ENCODE results near the gene SWAP70.
"Not testable (repeated sequence)": the region's sequence is repeated elsewhere in the genome, so short reads cannot be mapped to it uniquely, and the experiment has no call there.

The SWAP70 gene

DNA sequence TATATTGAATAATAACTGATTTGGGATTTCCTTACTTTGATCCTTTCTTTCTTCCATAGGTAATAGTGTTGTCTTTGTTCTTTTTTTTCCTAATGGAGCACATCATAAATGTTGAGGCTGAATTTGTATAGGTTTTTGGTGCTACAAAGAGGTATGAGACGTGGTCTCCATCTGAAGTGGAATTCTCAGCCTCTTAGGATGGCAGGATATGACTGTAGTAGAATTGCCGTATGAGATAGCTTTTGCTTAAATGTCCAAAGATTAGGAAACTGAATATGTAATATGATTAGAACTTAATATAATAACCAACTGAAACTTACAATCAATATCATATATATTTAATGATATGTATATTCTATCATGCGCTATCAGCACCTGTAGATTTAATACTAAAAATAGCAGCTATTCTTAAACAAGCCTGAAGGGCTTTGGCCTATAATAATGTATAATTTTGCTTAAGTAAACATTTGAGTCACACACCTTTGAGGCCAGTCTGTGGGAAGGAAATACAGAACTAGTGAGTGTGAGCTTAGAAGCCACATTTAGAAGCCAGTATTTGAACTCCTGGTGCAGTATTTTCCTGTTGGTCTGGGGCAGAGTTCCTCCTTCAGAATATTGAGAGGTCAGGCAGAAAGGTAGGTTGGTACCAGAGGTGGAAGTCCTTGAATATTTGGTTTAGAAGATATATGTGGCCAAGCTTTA is 62.6 kb downstream of the SWAP70 start:
- peak; percentile 60 for DNase-seq

DNA sequence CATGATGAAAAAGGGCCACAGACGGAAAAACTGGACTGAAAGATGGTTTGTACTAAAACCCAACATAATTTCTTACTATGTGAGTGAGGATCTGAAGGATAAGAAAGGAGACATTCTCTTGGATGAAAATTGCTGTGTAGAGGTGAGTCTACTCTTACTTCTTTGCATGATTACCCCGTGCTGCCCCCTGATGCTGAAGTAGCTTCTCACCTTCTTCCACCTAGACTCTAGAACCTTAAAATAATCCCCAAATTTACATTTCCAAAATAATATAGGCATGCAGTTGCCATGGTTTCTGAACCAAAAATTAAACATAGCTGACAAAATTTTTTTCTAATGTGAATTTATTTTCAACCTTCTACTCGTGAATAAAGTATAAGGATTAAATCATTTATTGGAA is 64.2 kb downstream of the SWAP70 start:
- no peak for DNase-seq

DNA sequence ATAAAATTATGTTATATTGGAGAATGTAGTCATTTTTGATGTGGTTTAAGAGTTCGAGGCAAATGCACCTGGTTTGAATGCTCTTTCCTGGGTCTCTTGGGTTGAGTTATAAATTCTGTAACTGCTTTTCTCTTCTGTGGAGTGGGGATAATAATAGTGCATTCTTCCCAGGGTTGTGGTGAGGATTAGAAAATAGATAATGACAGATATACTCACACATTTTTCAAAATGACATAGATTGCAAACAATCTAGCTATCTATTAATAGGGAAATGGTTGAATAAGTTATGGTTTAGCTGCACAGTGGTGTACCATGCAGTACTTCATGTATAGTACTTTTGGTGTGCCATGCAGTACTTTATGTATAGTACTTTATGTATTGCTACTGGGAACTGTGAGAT is 67.4 kb downstream of the SWAP70 start:
- no peak for DNase-seq

DNA sequence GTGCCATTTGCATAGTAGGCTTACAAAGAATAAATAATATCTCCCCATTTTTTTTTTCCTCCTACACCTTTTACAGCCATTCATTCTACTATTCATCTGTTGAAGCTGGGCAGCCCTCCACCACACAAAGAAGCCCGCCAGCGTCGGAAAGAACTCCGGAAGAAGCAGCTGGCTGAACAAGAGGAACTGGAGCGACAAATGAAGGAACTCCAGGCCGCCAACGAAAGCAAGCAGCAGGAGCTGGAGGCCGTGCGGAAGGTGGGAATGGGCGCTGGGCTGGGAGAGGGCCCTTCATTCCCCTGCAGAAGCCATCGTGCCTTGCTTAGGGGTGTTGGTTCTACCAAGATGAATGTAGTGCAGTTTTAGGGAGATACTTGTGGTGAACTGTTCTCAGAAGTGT is 68.6 kb downstream of the SWAP70 start:
- DNase-seq, result no peak

DNA sequence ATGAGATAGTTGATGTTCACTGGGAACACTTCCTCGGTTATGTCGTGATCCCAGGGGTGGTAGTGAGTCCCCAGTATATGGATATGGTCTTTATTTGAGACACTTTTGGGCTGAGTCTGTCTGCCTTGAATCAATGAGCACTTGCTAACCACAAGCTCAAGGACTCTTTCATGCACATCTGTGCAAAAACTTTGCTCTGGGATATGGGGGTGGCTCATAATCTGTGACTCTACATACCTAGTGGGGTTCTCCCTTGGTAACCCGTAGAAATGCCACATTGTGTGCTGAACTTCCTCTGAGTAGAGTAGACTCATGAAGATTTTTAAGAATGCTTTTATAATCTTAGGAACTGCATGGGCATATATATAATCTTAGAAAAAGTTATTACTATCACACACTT is 69.3 kb downstream of the SWAP70 start:
- DNase-seq, result no peak

DNA sequence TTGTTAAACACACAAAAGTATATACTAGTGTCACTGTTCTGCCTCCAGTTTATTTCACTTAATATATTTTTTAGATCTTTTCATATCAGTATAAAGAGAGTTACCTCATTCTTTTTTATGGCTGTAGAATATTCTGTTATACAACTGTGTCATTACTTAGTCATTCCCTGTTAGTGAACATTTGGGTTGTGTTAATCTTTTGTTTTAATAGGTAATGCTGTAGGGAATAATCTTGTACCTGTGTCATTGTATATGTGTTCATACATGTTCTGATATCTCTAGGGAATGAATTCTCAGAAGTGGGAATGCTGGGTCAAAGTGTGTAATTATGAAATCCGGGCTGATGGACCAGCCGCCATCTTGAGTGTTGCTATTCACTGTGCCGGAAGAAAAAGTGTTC is 71.4 kb downstream of the SWAP70 start:
- DNase-seq, result no peak

DNA sequence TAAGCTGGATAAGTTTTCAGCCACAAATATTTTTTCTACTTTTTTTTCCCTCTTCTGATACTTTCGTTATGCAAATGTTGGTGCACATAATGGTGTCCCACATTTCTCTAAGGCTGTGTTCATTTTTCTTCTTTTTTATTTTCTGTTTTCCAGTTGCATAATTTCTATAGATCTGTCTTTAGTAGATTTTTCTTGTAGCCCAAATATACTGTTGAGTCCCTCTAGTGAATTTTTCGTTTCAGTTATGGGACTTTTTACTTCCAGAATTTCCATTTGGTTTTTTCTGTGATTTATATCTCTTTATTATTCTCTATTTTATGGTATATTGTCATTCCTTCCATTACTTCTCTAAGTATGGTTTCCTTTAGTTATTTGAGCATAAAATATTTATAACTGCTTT is 72.0 kb downstream of the SWAP70 start:
- no peak for DNase-seq

DNA sequence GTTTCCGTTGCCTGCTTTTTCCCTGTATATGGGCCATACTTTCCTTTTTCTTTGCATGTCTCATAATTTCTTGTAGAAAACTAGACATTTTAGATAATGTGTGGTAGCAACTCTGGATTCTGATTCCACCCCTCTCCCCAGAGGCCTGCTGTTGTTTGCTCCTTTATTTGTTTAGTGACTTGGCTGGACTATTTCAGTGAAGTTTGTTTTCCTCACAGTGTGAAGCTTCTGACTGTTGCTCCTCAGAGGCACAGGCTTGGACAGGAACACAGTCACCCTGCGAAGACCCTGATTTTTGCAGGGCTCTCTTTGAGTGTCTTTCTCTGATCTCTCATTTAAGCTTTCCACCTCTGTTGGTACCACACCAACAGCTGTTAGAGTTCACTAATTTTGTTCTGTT is 72.5 kb downstream of the SWAP70 start:
- no peak for DNase-seq

DNA sequence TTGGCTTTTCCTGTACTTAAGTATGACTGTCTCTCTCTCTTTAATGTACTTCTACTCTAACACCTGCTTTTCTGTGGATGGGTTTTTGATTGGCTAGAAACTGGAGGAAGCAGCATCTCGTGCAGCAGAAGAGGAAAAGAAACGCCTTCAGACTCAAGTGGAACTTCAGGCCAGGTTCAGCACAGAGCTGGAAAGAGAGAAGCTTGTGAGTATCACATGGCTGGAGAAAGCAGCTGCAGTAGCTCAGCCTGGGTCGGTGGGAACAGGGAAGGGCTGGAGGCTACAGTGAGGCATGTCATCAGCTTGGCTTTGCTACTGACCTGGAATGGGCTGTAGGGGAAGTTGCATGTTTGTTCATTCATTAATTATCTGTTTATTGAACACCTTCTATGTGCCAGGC is 74.2 kb downstream of the SWAP70 start:
- no peak for DNase-seq

DNA sequence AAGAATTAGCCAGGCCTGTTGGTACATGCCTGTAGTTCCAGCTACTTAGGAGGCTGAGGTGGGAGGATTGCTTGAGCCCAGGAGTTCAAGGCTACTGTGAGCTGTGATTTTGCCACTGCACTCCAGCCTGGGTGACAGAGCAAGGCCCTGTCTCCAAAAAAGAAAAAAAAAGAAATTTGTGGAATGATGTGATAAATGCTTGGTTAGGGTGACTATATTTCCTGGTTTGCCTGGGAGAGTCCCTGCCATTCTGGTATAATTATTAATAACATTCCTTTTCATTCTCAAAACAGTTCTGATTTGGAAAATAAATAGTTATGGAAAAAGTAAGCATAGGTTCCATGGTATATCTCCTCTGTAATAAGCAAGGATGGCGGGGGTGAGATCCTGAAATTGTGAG is 74.8 kb downstream of the SWAP70 start:
- DNase-seq, result no peak

DNA sequence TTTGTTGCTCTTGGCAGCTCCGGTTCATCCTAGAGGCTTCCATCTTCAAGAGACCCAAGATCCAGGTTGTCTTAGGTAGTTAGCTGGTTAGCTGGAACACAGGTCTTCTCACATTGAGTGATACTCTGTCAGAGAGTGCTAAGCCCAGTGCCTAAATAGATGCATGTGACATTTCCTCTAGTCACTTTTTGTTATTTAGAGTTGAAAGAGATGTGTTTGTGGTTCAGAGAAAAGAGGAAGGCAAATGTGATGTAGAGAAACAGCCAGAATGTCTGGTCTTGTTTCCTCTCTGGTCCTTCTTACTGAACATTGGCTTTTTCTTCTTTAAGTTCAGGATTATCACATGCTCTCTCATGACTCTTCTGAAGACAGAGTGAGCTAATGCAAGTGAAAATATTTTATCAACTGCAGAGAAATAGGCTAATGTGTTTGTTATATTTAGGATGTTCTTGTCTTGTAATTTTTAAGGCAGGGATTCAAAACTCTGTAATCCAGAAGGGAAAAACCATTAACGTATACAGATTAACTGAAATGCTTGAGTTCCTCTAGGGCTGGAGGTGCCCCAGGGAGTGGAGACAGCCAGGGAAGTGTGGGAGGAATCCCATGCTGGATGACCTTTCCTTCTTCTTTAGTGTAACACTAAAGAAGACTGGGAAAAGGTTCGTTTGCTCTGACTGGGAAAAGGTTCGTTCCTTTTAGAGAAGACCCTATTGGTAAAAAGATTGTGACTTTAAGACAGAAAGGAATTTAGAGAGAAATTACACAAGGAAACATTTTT is 75.4 kb downstream of the SWAP70 start:
- no peak for DNase-seq

DNA sequence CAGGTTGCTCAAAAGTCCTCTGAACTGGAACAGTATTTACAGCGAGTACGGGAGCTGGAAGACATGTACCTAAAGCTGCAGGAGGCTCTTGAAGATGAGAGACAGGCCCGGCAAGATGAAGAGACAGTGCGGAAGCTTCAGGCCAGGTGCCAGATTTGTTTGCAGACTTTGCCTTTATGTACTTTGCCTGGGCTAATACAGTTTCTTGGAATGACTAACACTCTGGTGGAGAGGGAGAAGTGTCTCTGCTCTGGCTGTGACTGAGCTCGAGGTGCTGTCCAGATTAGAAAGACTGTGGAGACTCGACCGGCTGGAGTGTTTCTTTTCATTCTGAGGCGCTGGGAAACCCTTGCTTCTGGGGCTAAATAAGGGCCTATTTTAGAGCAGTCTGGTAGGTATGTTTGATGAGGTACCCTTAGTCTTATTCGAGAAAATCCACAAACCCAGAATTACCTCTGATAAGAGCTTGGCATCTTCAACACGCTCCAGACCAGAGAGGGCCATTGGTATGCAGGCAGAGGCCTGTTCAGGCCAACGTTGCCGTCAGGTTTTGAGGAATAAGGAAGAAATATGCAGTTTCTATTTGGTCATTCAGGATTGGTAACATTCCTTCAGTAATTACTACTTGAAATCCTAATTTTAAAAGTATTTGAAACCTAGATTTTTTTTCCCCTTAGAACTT is 76.5 kb downstream of the SWAP70 start:
- DNase-seq, result no peak

DNA sequence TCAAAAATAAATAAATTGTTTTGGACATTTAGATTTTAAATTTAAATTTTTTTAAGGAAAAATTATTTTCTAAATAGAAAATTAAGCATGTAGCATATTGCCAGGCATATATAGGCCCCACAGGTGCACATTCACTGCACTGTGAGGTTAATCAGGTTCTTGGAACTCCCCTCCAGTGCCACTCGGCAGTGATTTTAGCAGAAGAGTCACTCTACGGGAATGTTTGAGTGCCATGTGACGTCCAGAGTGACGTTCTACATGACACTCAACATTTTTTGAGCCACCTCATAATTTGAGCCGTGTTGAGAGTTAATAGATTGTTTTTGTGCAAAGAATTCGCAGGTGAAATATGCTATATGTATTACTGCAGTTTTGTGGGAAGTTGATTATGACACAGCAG is 77.4 kb downstream of the SWAP70 start:
- DNase-seq, result no peak

DNA sequence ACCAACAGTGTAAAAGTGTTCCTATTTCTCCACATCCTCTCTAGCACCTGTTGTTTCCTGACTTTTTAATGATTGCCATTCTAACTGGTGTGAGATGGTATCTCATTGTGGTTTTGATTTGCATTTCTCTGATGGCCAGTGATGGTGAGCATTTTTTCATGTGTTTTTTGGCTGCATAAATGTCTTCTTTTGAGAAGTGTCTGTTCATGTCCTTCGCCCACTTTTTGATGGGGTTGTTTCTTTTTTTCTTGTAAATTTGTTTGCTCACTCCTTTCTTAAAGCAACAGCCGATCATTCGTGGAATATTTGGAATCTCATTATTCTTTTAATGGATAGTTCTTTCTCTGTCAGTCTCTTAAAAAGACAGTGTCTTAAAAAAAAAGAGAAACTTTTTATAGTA is 79.6 kb downstream of the SWAP70 start:
- DNase-seq, result not testable (repeated sequence)

DNA sequence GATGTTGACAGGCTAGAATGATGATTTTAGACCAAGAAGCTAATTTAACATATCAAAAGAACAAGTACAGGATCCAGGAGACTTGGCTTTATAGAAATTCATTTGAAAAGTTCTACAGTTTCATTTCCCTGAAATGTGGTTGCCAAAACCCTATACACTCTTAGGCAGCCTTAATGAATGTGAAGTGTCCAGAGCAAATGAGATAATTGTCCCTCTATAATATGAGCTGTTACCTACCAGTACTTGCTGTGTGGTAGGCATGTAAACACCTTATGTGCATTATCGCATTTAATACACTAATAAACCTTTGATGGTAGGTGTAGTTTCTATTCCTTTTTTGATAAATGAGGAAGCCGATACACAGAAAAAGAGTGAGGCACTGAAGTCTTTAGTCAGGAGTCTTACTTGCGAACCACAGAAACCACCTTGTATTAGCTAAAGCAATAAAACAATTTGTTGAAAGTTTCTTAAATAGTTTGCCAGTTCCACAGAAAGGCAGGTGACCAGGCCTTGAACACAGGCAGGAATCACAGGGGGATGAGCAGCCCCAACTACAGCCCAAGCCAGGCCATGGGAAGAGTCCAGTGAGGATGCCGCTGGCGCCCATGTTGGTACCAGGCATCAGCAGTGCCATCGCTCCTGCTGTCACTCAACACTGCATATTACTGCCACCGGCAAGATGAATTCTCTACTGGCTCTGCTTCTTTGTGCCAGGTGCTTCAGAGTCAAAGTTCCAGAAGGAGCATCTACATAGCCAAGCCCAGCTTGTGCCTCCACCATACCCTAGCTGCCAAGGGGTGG is 81.7 kb downstream of the SWAP70 start:
- DNase-seq, result no peak

DNA sequence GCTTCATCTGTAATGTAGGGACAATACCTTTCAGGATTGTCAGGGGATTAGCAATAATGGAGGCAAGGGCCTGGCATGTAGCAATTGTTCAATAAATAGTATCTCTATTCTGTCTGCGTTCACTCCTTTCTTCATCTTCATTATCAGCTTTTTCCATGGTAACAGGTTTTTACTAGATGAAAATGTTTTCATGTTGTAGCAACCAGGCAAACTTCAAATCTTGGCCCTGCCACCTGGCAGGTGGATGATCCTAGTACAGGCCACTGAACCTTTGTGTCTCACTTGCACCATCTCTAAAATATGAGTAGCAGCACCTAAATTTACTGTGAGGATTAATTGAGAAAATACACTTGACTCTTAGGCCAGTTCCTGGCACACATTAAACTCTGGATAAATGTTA is 83.4 kb downstream of the SWAP70 start:
- no peak for DNase-seq

DNA sequence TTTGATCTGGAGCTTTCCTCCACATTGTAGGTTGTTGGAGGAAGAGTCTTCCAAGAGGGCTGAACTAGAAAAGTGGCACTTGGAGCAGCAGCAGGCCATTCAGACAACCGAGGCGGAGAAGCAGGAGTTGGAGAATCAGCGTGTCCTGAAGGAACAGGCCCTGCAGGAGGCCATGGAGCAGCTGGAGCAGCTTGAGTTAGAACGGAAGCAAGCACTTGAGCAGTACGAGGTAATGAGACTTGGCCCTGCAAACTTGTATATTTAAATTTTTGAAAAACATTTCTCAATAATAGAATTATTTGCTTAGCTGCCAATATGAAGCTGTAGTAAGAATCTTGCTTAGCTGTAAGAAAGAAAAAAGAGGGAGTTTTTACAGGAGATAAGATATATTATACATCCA is 84.0 kb downstream of the SWAP70 start:
- DNase-seq, result no peak

DNA sequence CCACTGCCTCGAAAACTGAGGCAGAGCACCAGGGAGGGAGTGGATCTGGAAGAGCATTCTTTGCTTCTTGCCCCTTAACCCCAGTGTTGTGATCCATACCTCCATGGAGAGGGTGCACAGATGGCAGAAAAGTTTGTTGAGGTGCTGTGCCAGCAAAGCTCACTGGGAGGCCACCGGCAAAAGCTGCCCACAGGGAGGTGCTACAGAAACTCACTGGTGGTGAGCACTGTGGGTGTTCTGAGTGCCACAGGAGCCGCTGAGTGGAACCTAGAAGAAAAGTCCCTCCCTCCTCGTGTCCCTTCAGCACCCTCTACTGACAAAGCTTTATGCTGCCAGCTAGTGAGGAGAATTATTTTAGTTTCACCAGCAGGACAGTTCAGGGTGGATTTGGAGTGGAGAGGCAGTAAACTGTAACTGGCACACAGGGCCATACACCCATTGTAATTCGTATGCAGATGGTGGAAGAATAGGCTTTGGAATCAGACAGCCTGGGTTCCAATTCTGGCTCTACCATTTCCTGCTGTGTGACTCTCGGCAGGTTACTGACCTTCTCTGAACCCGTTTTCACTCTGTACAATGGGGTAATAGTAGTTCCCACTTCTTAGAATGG is 84.6 kb downstream of the SWAP70 start:
- peak; percentile 82 for DNase-seq

DNA sequence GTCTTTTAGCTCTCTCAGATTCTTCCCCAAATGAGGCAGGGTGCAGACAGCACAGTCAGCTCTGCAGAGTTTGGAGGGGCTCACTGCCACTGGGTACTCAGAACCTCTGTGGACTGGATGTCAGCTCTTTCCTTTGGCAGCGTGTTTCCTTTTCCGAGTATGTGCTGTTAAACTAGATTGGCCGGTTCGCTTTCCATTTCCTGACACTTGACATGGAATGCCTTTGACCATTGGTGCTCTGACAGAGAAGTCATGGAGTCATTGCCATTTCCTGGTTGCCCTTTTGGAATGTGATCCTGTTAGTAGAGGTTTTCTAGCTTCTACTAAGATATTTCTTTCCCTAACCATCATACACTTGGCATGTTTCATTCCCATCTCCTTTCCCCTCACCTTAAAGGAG is 86.7 kb downstream of the SWAP70 start:
- no peak for DNase-seq

DNA sequence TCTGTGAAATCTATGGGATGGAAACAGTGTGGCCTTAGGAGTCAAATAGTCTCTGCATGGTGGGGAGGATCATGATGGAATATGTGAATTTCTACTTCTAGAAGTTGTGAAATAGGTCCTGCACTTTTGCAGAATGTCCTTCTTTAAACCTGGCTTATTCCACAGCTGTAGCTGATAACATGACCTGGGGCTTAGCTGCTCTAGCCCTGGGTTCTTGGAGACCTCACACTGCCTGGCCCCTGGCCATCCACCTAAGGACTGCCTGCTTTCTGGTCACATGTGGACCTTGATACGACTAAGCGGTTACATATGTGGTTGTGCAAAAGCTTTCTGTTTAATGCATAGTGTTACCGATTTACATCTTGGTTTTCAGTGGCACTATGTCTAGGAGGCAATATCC is 88.2 kb downstream of the SWAP70 start:
- peak; percentile 62 for DNase-seq

DNA sequence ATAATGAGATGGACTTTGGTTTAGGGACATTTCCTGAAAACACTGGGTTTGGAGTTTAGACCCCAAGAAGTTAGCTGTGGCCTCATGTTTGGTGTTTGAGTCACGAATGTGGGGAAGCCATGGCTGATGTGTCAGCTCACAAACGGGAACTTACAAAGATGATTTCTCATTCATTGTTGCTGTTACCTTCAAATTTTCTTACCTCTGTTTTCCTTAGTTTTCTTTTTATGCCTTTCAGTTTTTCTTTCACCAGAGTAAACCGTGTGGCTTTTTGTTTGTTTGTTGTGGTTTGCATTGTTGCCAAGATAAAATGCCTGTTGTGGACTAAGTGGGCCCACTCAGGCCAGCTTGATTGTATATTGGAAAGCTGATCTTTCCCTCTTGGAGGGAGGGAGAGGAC is 89.1 kb downstream of the SWAP70 start:
- peak; percentile 76 for DNase-seq

DNA sequence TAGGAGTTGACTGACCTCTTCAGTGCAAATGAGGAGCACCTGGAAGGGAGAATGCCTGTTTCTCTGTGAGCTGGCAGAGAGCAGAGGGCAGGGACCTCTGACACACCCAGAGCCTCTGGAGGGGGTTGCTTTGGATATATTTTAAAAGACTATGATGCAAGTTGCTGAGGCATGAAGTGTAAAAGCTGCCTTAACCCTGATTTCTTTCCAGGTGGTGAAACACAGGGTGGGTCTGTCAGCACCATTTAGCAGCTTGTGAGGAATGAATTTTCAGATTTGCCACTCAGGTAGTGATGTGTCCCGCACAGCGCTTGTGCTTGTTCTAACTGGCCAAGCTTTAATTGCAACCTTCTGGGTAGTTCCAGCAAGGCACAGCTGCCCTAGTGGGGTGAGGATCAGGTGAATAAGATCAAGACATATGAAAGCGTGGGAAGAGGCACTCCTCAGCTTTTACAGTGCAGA is 90.2 kb downstream of the SWAP70 start:
- DNase-seq, result peak; percentile 45
